ENCODE data around the gene POGK. TPM values are rescaled to one million over a fixed set of nuclear protein-coding genes. Genes with fewer than 3 reads are reported as not detected.
A peak's percentile ranks its signal among the peaks of the same experiment; 100 is the strongest.

POGK gene, protein sequence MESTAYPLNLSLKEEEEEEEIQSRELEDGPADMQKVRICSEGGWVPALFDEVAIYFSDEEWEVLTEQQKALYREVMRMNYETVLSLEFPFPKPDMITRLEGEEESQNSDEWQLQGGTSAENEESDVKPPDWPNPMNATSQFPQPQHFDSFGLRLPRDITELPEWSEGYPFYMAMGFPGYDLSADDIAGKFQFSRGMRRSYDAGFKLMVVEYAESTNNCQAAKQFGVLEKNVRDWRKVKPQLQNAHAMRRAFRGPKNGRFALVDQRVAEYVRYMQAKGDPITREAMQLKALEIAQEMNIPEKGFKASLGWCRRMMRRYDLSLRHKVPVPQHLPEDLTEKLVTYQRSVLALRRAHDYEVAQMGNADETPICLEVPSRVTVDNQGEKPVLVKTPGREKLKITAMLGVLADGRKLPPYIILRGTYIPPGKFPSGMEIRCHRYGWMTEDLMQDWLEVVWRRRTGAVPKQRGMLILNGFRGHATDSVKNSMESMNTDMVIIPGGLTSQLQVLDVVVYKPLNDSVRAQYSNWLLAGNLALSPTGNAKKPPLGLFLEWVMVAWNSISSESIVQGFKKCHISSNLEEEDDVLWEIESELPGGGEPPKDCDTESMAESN
- polyA plus RNA-seq (11.6 to 21.6 TPM (median 14.7 TPM) in 3 replicates), polyA minus RNA-seq (16.5 to 27.4 TPM (median 18.5 TPM) in 3 replicates)
- polyA plus RNA-seq (2011; ENCODE audit: low read depth) = 7.5 TPM
- polyA plus RNA-seq (2011; cell fraction: cytosol; rRNA removed) = 14.3 and 20.3 TPM in 2 replicates
- polyA plus RNA-seq (2011; cell fraction: nucleus; rRNA removed) = 24.0 and 26.8 TPM in 2 replicates
- 11.7 and 20.5 TPM in 2 replicates for polyA plus RNA-seq (2012; ENCODE audit: low replicate concordance)
- polyA minus RNA-seq (2011; cell fraction: cytosol; rRNA and poly(A)+ RNA removed) = 17.3 TPM
- polyA minus RNA-seq (2011; cell fraction: nucleus; rRNA and poly(A)+ RNA removed) = 13.3 and 22.0 TPM in 2 replicates

DNA sequence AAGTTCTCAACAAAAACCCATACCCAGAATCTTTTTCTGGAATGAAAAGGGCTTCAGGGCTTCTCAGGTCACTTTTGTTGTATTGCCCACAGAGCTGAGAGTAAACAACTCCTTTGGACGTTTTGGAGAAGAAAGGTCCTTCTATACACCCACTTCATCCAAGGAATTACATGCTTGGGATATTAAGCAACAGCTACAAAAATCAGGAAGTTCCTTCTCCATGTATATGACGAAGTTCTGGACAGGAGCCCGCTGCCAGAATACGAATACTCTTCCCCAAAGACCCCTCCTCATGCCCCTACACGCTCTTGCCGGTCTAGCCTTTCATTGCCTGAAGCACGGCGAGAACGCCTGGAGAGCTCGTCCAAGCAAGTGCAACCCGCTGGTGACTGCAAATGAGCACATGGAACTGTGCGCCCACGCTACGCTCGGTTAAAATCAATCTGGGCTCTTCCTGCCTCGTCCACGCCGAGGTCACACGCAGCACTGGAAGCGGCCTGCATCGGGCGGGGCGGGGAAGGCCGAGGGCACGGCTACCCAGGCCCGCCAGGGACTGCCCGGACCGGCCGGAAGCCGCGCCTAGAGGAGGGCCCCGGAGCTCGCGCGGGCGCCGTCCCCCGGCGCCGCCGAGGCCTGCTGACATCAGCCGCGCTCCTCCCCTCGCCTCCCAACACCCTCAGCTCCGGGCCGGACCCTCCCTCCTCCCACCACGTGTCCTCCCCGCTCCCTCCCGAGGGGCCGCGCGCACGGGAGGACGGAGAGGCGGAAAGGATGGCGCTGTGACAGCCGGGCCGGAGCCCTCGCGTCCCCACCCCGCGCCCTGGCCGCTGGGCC, at the start of gene POGK:
POGK (plus strand) TSS at position 710 of the 834 bp plus-strand sequence. CDS start 1,482 bp downstream, outside the sequence.
- H3K4me2 ChIP-seq (ENCODE audit: control insufficient read depth, extremely low read depth, insufficient read depth, low read depth, low read length) = peak within 1 kb of the TSS; percentile 95
- TF ChIP-seq, protein P1, sequence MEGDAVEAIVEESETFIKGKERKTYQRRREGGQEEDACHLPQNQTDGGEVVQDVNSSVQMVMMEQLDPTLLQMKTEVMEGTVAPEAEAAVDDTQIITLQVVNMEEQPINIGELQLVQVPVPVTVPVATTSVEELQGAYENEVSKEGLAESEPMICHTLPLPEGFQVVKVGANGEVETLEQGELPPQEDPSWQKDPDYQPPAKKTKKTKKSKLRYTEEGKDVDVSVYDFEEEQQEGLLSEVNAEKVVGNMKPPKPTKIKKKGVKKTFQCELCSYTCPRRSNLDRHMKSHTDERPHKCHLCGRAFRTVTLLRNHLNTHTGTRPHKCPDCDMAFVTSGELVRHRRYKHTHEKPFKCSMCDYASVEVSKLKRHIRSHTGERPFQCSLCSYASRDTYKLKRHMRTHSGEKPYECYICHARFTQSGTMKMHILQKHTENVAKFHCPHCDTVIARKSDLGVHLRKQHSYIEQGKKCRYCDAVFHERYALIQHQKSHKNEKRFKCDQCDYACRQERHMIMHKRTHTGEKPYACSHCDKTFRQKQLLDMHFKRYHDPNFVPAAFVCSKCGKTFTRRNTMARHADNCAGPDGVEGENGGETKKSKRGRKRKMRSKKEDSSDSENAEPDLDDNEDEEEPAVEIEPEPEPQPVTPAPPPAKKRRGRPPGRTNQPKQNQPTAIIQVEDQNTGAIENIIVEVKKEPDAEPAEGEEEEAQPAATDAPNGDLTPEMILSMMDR (optimal IDR thresholded peaks at IDR 0.05 in 1 of 3, IDR thresholded peaks at IDR 0.05 in 1 of 3, conservative IDR thresholded peaks at IDR 0.05 in 1 of 3; ENCODE audit: extremely low read depth in 1 of 3, insufficient read depth in 2 of 3, low read length in 3 of 3) = peak in 1 of 3 experiments; percentile 11
- TF ChIP-seq EZH2 (IDR thresholded peaks at IDR 0.05; ENCODE audit: low read length) = no peak
- peak within 1 kb of the TSS; percentile 52 to 86 (median 77) for H3K4me3 ChIP-seq (ENCODE audit: control insufficient read depth in 2 of 3, extremely low read depth in 1 of 3, insufficient read depth in 2 of 3, low read depth in 1 of 3, low read length in 3 of 3)
- dilution Hi-C loops (cut with MboI; ENCODE audit: extremely low pct_ligation_motif_present, low sequenced_read_pairs) = no loop called here
- no peaks in the 10 kb centered on the region for H3K9me3 ChIP-seq (ENCODE audit: control insufficient read depth, low read depth, low read length)
- H4K20me1 ChIP-seq (ENCODE audit: control insufficient read depth, extremely low read depth, insufficient read depth, low read length) = peaks cover 10% of the 10 kb centered on the region
- peak; percentile 25 for DNase-seq (ENCODE audit: low read depth, low spot score)
- peak within 1 kb of the TSS; percentile 97 for H2AFZ ChIP-seq (ENCODE audit: control insufficient read depth, low read length)
- peaks cover 21 to 27% of the 10 kb centered on the region in 2 experiments for H3K36me3 ChIP-seq (ENCODE audit: control insufficient read depth in 2 of 2, extremely low read depth in 1 of 2, insufficient read depth in 2 of 2, low read length in 2 of 2)
- H3K27ac ChIP-seq (ENCODE audit: control insufficient read depth, insufficient read depth, low read length) = peak within 1 kb of the TSS; percentile 72
- FAIRE-seq = no peak
- H3K27me3 ChIP-seq (ENCODE audit: control insufficient read depth, extremely low read depth, insufficient read depth, low read length) = no peaks in the 10 kb centered on the region
- H3K79me2 ChIP-seq (ENCODE audit: control insufficient read depth, insufficient read depth, low read length) = peaks cover 36% of the 10 kb centered on the region
- H3K4me1 ChIP-seq (ENCODE audit: control insufficient read depth, extremely low read depth, insufficient read depth, low read length) = peaks cover 17% of the 10 kb centered on the region
- H3K9ac ChIP-seq (ENCODE audit: control insufficient read depth, extremely low read depth, insufficient read depth, low read length) = peak within 1 kb of the TSS; percentile 80
- H3K9me1 ChIP-seq (ENCODE audit: control insufficient read depth, extremely low read depth, insufficient read depth, low read length) = peaks cover 2% of the 10 kb centered on the region

DNA sequence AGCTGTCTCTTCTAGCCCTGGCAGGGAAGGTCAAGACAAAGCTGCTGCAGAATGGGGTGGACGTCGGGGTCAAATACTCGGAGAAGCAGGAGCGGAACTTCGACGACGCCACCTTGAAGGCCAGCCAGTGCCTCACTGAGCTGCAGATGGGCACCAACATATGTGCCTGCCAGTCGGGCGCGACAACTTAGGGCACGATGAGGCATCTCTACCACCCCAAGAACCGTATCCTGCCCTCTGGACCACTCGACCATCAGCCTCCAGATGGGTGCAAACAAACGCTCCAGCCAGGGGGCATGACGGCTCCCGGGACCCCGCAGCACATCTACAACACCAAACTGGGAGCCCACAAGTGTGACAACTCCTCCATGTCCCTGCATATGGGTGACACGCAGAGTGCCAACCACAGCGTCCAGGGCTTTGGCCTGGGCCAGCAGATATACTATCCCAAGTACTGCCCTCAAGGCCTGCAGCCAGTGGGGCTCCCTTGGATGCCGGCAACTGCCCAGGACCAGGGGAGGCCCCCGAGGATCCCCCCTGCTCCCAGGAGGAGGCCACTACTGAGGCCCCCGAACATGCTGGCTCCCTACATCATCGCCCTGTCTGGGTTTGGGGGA, 42.5 kb upstream of the POGK start:
- no peaks in the 10 kb centered on the region for H4K20me1 ChIP-seq (ENCODE audit: control insufficient read depth, extremely low read depth, insufficient read depth, low read length)
- no peak overlapping the region for H3K27ac ChIP-seq (ENCODE audit: control insufficient read depth, insufficient read depth, low read length)
- no peak overlapping the region for H3K4me2 ChIP-seq (ENCODE audit: control insufficient read depth, extremely low read depth, insufficient read depth, low read depth, low read length)

More for the DNA sequence above, 42.5 kb upstream of the POGK start:
- dilution Hi-C loops (cut with MboI; ENCODE audit: extremely low pct_ligation_motif_present, low sequenced_read_pairs) = no loop called here
- DNase-seq (ENCODE audit: low read depth, low spot score) (no peak), FAIRE-seq (no peak)
- TF ChIP-seq, protein P1 (optimal IDR thresholded peaks at IDR 0.05 in 1 of 3, IDR thresholded peaks at IDR 0.05 in 1 of 3, conservative IDR thresholded peaks at IDR 0.05 in 1 of 3; ENCODE audit: extremely low read depth in 1 of 3, insufficient read depth in 2 of 3, low read length in 3 of 3) = no peak
- no peak for TF ChIP-seq EZH2 (IDR thresholded peaks at IDR 0.05; ENCODE audit: low read length)
- no peak overlapping the region for H3K9ac ChIP-seq (ENCODE audit: control insufficient read depth, extremely low read depth, insufficient read depth, low read length)
- H3K9me3 ChIP-seq (ENCODE audit: control insufficient read depth, low read depth, low read length) = no peaks in the 10 kb centered on the region
- no peaks in the 10 kb centered on the region for H3K36me3 ChIP-seq (ENCODE audit: control insufficient read depth in 2 of 2, extremely low read depth in 1 of 2, insufficient read depth in 2 of 2, low read length in 2 of 2)
- H3K9me1 ChIP-seq (ENCODE audit: control insufficient read depth, extremely low read depth, insufficient read depth, low read length) = no peaks in the 10 kb centered on the region
- no peaks in the 10 kb centered on the region for H3K4me1 ChIP-seq (ENCODE audit: control insufficient read depth, extremely low read depth, insufficient read depth, low read length)
- no peaks in the 10 kb centered on the region for H3K27me3 ChIP-seq (ENCODE audit: control insufficient read depth, extremely low read depth, insufficient read depth, low read length)
- H2AFZ ChIP-seq (ENCODE audit: control insufficient read depth, low read length) = no peak overlapping the region
- no peak overlapping the region for H3K4me3 ChIP-seq (ENCODE audit: control insufficient read depth in 2 of 3, extremely low read depth in 1 of 3, insufficient read depth in 2 of 3, low read depth in 1 of 3, low read length in 3 of 3)
- H3K79me2 ChIP-seq (ENCODE audit: control insufficient read depth, insufficient read depth, low read length) = no peaks in the 10 kb centered on the region

Measured in keratinocyte (primary cell).